Measurements from ENCODE around the gene LXN.
A peak's percentile ranks its signal among the peaks of the same experiment; 100 is the strongest.

LXN gene

DNA sequence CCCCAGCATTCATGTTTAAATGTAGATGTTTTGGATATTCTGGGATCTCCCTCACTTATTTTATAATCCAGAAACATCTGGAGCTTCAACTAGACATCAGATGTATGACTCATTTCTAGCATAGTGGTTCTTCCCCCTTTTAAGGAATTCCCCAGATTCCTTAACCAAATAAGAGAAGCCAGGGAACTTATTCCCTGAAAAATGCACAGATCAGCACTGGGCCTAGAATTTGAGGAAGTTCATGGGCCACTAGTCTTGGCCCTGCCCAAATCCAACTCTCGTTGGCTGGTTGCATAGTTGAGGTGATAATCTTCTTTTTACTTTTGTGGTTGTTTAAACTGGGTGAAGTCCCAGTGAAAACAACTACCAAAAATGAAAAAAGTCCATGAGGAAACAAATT is 39.4 kb upstream of the LXN start:
- TF ChIP-seq, protein P1, sequence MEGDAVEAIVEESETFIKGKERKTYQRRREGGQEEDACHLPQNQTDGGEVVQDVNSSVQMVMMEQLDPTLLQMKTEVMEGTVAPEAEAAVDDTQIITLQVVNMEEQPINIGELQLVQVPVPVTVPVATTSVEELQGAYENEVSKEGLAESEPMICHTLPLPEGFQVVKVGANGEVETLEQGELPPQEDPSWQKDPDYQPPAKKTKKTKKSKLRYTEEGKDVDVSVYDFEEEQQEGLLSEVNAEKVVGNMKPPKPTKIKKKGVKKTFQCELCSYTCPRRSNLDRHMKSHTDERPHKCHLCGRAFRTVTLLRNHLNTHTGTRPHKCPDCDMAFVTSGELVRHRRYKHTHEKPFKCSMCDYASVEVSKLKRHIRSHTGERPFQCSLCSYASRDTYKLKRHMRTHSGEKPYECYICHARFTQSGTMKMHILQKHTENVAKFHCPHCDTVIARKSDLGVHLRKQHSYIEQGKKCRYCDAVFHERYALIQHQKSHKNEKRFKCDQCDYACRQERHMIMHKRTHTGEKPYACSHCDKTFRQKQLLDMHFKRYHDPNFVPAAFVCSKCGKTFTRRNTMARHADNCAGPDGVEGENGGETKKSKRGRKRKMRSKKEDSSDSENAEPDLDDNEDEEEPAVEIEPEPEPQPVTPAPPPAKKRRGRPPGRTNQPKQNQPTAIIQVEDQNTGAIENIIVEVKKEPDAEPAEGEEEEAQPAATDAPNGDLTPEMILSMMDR (conservative IDR thresholded peaks at IDR 0.05; ENCODE audit: low read length) = no peak
- peak; percentile 91 for DNase-seq (ENCODE audit: low read depth)
- H3K4me3 ChIP-seq (ENCODE audit: low read length) = no peak overlapping the region

DNA sequence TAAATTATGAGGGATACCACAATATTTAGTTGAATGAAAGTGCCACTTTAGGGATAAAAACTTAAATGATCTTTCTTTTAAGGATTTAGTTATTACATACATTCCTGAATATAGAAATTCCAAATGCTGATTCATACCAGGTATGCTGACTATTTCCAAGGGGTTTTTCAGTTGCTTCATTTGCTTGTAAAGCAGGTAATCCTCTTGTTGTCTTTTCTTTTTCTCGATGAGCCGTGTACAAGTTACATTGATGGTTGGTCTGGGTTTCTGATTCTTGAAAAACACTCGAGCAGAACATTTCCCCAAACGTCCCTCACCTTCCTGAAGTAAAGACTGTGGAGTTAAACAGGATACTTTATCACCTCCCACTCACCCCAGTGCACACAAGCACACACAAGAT is 38.2 kb upstream of the LXN start:
- TF ChIP-seq, protein P1 (conservative IDR thresholded peaks at IDR 0.05; ENCODE audit: low read length) = no peak
- H3K4me3 ChIP-seq (ENCODE audit: low read length) = no peak overlapping the region
- no peak for DNase-seq (ENCODE audit: low read depth)

DNA sequence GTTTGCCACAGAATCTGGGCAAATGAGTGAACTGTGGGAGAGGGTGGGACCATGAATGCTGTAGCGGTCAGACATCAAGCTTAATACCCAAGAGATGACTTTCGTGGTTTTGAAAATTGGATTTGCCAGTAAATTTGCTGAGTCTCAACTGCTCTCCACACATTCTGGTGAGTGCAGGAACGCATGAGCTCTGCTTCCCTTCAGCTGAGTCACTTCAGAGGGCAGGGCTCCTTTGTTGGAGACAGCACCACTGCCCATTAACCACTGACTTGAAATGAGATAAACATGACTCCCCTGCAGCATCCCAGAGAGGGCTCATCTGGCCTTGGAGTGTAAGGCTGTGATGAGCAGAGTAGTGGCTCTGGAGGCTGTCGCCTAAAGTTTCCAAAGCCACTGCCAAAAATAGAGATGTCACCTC is 37.2 kb upstream of the LXN start:
- peak; percentile 99 for DNase-seq (ENCODE audit: low read depth)
- no peak overlapping the region for H3K4me3 ChIP-seq (ENCODE audit: low read length)
- TF ChIP-seq, protein P1 (conservative IDR thresholded peaks at IDR 0.05; ENCODE audit: low read length) = no peak

DNA sequence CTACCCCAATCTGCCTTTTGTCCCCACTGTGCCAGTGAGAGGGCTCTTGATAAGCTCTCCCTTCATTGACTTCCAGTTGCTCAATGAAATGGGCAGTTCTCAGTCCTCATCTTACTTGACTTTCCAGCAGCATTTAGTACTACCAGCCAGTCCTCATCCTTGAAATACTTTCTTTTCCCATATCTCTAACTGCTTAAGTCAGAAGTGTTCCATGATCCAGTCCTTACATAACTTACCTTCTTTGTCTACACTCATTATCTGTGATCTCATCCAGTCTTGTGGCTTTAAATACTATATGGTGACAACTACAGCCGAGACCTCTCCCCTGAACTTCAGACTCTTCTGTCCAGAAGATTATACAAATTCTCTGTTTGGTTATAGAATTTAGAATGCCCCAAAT is 31.1 kb upstream of the LXN start:
- H3K4me3 ChIP-seq (ENCODE audit: low read length) = no peak overlapping the region
- TF ChIP-seq, protein P1 (conservative IDR thresholded peaks at IDR 0.05; ENCODE audit: low read length) = no peak
- no peak for DNase-seq (ENCODE audit: low read depth)

DNA sequence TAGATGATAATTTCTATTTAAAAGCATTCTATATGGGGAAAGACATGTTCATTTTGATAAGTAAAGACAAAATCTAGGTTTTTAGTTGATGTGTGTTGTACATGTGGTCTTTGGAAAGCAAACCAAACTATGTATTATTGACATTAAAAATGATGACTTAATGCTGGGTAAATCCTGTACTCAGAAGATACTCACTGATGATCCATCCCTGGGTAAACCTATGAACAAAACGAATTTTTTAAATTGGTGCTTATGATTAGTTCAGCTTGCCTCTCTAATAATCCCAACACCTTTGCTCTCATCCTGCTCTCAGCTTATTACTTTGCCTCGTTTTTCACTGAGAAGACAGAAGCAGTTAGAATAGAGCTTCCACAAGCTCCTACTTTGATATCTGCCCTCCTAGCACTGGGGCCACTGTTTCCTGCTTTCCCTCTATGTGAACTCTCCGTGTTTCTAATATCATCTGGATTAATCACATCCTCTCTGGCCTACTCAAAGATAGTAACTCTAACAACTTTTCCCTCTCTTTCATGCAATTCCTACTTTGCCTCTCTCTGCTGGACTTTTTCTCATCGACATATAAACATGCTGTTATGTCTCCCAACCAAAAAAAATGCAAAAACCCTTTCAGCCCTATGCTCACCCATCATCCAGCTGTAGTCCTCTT is 30.5 kb upstream of the LXN start:
- peak; percentile 72 for DNase-seq (ENCODE audit: low read depth)
- TF ChIP-seq, protein P1 (conservative IDR thresholded peaks at IDR 0.05; ENCODE audit: low read length) = no peak
- H3K4me3 ChIP-seq (ENCODE audit: low read length) = no peak overlapping the region

- DNase-seq (ENCODE audit: low read depth) = no peak
- TF ChIP-seq, protein P1 (conservative IDR thresholded peaks at IDR 0.05; ENCODE audit: low read length) = no peak
- no peak overlapping the region for H3K4me3 ChIP-seq (ENCODE audit: low read length)
Observed at GRCh38 chr3:158701420-158702065, 29.1 kb upstream of the LXN start.

DNA sequence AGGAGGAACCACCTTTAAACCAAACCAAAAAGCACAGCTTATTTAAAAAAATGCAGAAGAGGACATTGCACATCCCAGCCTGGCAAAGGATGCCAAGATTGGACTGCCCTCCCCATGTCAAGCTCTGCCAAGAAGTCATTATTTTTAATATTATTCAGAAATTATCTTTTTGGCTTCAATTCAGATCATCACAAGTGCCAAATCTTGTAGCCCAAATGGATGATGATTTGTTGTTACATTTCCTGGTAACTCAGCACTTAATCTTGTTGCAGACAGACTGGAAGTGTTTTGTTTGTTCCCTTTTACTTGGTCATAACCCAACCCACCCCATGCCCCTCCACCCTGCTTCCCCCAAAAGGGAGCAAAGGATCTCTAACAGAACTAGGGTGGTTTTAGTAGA is 28.1 kb upstream of the LXN start:
- TF ChIP-seq, protein P1 (conservative IDR thresholded peaks at IDR 0.05; ENCODE audit: low read length) = no peak
- no peak overlapping the region for H3K4me3 ChIP-seq (ENCODE audit: low read length)
- DNase-seq (ENCODE audit: low read depth) = no peak

Data from AG10803 (cell line).